B cell (primary cell): ENCODE data around the gene ADCY2.

Experiments
- EZH2 ChIP-seq: IDR thresholded peaks from 2 replicates; pipeline ENCODE4 v1.6.1; 2012; ENCODE audit warnings: borderline replicate concordance, low read depth, mild to moderate bottlenecking, moderate library complexity, low read length; ENCODE audit not compliant: insufficient read depth, poor library complexity, severe bottlenecking
- TF ChIP-seq, protein P1 (sequence below): fragments of 200-600 bp; IDR thresholded peaks from one replicate; pipeline ENCODE4 v1.8.0; 2022; ENCODE audit warnings: antibody characterized with exemption, mild to moderate bottlenecking

DNA sequence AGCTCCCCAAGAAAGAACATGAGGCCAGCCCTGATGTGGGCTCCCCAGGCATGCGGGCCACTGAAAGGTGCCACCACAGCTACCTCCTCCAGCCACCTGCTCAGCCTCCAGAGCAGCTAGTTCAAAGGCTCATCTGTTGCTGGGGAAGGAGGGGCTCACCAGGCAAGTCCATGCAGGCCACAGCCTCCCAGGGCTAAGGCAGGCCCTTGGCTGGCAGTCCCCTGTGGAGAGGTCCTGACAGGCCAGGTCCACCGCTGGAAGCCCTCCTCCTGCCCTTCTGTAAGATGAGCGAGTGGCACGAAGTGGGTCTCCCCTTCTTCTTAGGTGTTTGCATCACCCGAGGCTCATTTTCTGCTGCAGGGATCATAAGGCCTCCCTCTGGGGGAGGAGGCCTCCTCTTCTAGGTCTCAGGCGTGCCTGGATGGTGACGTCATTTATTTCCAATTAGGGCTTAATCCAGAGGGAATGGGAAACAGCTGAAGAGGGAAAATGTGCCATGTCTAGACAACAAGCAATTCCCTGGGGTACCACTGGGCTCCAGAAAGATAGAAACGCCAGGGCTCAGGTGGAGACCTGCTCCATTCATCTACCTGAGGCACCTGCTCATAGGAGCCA, 363.4 kb downstream of the ADCY2 start:
- TF ChIP-seq, protein P1, sequence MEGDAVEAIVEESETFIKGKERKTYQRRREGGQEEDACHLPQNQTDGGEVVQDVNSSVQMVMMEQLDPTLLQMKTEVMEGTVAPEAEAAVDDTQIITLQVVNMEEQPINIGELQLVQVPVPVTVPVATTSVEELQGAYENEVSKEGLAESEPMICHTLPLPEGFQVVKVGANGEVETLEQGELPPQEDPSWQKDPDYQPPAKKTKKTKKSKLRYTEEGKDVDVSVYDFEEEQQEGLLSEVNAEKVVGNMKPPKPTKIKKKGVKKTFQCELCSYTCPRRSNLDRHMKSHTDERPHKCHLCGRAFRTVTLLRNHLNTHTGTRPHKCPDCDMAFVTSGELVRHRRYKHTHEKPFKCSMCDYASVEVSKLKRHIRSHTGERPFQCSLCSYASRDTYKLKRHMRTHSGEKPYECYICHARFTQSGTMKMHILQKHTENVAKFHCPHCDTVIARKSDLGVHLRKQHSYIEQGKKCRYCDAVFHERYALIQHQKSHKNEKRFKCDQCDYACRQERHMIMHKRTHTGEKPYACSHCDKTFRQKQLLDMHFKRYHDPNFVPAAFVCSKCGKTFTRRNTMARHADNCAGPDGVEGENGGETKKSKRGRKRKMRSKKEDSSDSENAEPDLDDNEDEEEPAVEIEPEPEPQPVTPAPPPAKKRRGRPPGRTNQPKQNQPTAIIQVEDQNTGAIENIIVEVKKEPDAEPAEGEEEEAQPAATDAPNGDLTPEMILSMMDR, result no peak
- TF ChIP-seq EZH2, result no peak
